HepG2 (cell line): ENCODE results near the gene BCL7A. TPM values are rescaled to one million over a fixed set of nuclear protein-coding genes. Genes with fewer than 3 reads are reported as not detected.

ENCODE experiments used
- ATF7 ChIP-seq, 2 experiments: fragments of 450-650 bp in 1 of 2; sonication (generic) in 1 of 2; formaldehyde crosslinking in 1 of 2; IDR thresholded peaks; 2 replicates each; pipeline versions ENCODE4 v1.4.0 to v1.6.1; 2016 to 2020; ENCODE audit warnings: antibody characterized with exemption in 1 of 2, mild to moderate bottlenecking in 1 of 2, missing genetic modification reagents in 1 of 2
- CSRNP1 ChIP-seq: sonication (generic); formaldehyde crosslinking; IDR thresholded peaks from 2 replicates; pipeline ENCODE4 v1.8.1; 2023; ENCODE audit warnings: mild to moderate bottlenecking, missing genetic modification reagents
- DPF2 ChIP-seq: sonication (generic); formaldehyde crosslinking; IDR thresholded peaks from 2 replicates; pipeline ENCODE4 v1.4.0; 2020; ENCODE audit warnings: mild to moderate bottlenecking, low read depth, missing genetic modification reagents, borderline replicate concordance
- ETV5 ChIP-seq: IDR thresholded peaks from 2 replicates; pipeline ENCODE4 v1.6.1; 2018; ENCODE audit warnings: missing biosample characterization, missing genetic modification reagents, inconsistent platforms, borderline replicate concordance
- FOXK1 ChIP-seq: sonication (generic); formaldehyde crosslinking; IDR thresholded peaks from 2 replicates; pipeline ENCODE4 v1.4.0; 2020; ENCODE audit warnings: low read depth, missing genetic modification reagents, borderline replicate concordance
- GABPA ChIP-seq, 2 experiments: IDR thresholded peaks; 2 replicates each; pipeline ENCODE4 v1.6.1; 2011 to 2016; ENCODE audit warnings: low read depth in 2 of 2, low read length in 1 of 2, missing biosample characterization in 1 of 2, missing genetic modification characterization in 1 of 2
- GATAD2A ChIP-seq: IDR thresholded peaks from 2 replicates; pipeline ENCODE4 v1.6.1; 2016
- HMG20B ChIP-seq: conservative IDR thresholded peaks from 2 replicates; pipeline ENCODE4 v1.6.1; 2016; ENCODE audit warnings: missing genetic modification reagents, missing compliant biosample characterization
- HNRNPL ChIP-seq: fragments of 200-400 bp; formaldehyde crosslinking; IDR thresholded peaks from 2 replicates; pipeline ENCODE4 v1.6.1; 2017; ENCODE audit warnings: mild to moderate bottlenecking, low read depth, low read length
- ISX ChIP-seq: sonication (generic); formaldehyde crosslinking; conservative IDR thresholded peaks from 2 replicates; pipeline ENCODE4 v1.5.0; 2020; ENCODE audit warnings: missing genetic modification reagents
- MBD4 ChIP-seq: IDR thresholded peaks from 2 replicates; pipeline ENCODE4 v1.6.1; 2012; ENCODE audit warnings: low read length, inconsistent platforms, borderline replicate concordance
- MEF2D ChIP-seq: sonication (generic); formaldehyde crosslinking; IDR thresholded peaks from 2 replicates; pipeline ENCODE4 v1.5.1; 2020; ENCODE audit warnings: mild to moderate bottlenecking, missing genetic modification reagents
- MIER2 ChIP-seq: IDR thresholded peaks from 2 replicates; pipeline ENCODE4 v1.6.1; 2016; ENCODE audit warnings: missing biosample characterization, missing genetic modification reagents
- PCBP1 ChIP-seq: fragments of 200-400 bp; formaldehyde crosslinking; IDR thresholded peaks from 2 replicates; pipeline ENCODE4 v1.6.1; 2017; ENCODE audit warnings: mild to moderate bottlenecking, low read depth, low read length, borderline replicate concordance
- PHF21A ChIP-seq: sonication (generic); formaldehyde crosslinking; IDR thresholded peaks from 2 replicates; pipeline ENCODE4 v1.5.0; 2020; ENCODE audit warnings: mild to moderate bottlenecking, missing genetic modification reagents
- PREB ChIP-seq: sonication (generic); formaldehyde crosslinking; IDR thresholded peaks from 2 replicates; pipeline ENCODE4 v1.4.0; 2020; ENCODE audit warnings: missing genetic modification reagents
- RELA ChIP-seq: sonication (generic); formaldehyde crosslinking; IDR thresholded peaks from 2 replicates; pipeline ENCODE4 v1.4.0; 2020; ENCODE audit warnings: missing genetic modification reagents
- TEAD2 ChIP-seq: sonication (generic); formaldehyde crosslinking; IDR thresholded peaks from 2 replicates; pipeline ENCODE4 v1.9.0; 2021; ENCODE audit warnings: missing genetic modification reagents
- XRCC5 ChIP-seq: fragments of 200-400 bp; formaldehyde crosslinking; optimal IDR thresholded peaks from 2 replicates; pipeline ENCODE3; 2017; ENCODE audit warnings: mild to moderate bottlenecking, low read length
- ZBTB8A ChIP-seq: sonication (generic); formaldehyde crosslinking; IDR thresholded peaks from 2 replicates; pipeline ENCODE4 v1.4.0; 2020; ENCODE audit warnings: mild to moderate bottlenecking, low read depth, missing genetic modification reagents, borderline replicate concordance
- ZFX ChIP-seq: sonication (generic); formaldehyde crosslinking; IDR thresholded peaks from 2 replicates; pipeline ENCODE4 v1.4.0; 2020; ENCODE audit warnings: mild to moderate bottlenecking, low read depth, missing genetic modification reagents, moderate library complexity
- ZGPAT ChIP-seq: IDR thresholded peaks from 2 replicates; pipeline ENCODE4 v1.6.1; 2016; ENCODE audit warnings: mild to moderate bottlenecking
- ZNF121 ChIP-seq: sonication (generic); formaldehyde crosslinking; IDR thresholded peaks from 2 replicates; pipeline ENCODE4 v1.5.0; 2020; ENCODE audit warnings: mild to moderate bottlenecking, missing genetic modification reagents
- ZNF543 ChIP-seq: sonication (generic); formaldehyde crosslinking; IDR thresholded peaks from 2 replicates; pipeline ENCODE4 v1.4.0; 2020; ENCODE audit warnings: mild to moderate bottlenecking, missing genetic modification reagents
- ZNF547 ChIP-seq: sonication (generic); formaldehyde crosslinking; IDR thresholded peaks from 2 replicates; pipeline ENCODE4 v1.5.1; 2020; ENCODE audit warnings: mild to moderate bottlenecking, missing genetic modification reagents
- ZNF577 ChIP-seq: sonication (generic); formaldehyde crosslinking; IDR thresholded peaks from 2 replicates; pipeline ENCODE4 v1.4.0; 2020; ENCODE audit warnings: mild to moderate bottlenecking, low read depth, missing genetic modification reagents, borderline replicate concordance
- ZNF772 ChIP-seq: sonication (generic); formaldehyde crosslinking; IDR thresholded peaks from 2 replicates; pipeline ENCODE4 v1.5.0; 2020; ENCODE audit warnings: mild to moderate bottlenecking, missing genetic modification reagents
- ZSCAN9 ChIP-seq: IDR thresholded peaks from 2 replicates; pipeline ENCODE4 v1.6.1; 2016; ENCODE audit warnings: borderline replicate concordance
- polyA plus RNA-seq, 8 experiments: library from polyadenylated mRNA; depleted of rRNA in 3 of 8; stranded (reverse) in 7 of 8; unstranded in 1 of 8; fragments of >200 nt; fragmentation: Illumina TruSeq in 4 of 8; extraction: Trizol in 4 of 8; gene quantifications; 2 replicates each; pipeline versions ENCODE4 v1.2.1 to v1.2.3, GENCODE V29; 2011 to 2016; ENCODE audit warnings: low read depth in 4 of 8, missing spikeins in 1 of 8, mixed read lengths in 1 of 8; ENCODE audit not compliant: insufficient read depth in 1 of 8
- total RNA-seq, 5 experiments: library from RNA; depleted of rRNA; stranded (reverse); fragments of >200 nt; fragmentation: Illumina TruSeq; extraction: Trizol; gene quantifications; 2 replicates each; pipeline ENCODE4 v1.2.3, GENCODE V29; 2016; ENCODE audit warnings: low read depth in 1 of 5

The BCL7A gene
- total and polyA plus RNA-seq, 2 of the 13 experiments (the other 11 are each of a cell fraction or from before 2014, with no cell fraction given) = 4.1 to 6.2 TPM

GRCh38 chr12:122064025-122064777, 42.5 kb downstream of the BCL7A start (continued):
- no peak for TF ChIP-seq ZBTB8A (CRISPR knock-in tag)
- no peak for TF ChIP-seq ZFX
- peak; percentile 52; the same call in 1 of the 2 replicates for TF ChIP-seq ZGPAT
- TF ChIP-seq CSRNP1 (CRISPR knock-in tag) = no peak
- peak; percentile 68 for TF ChIP-seq XRCC5
- TF ChIP-seq RELA (CRISPR knock-in tag) = no peak
- TF ChIP-seq ZNF543 (CRISPR knock-in tag) = no peak
- no peak for TF ChIP-seq HNRNPL
- TF ChIP-seq MEF2D (CRISPR knock-in tag) = no peak
- TF ChIP-seq ZNF577 = no peak
- TF ChIP-seq ZNF772 = no peak
- TF ChIP-seq ATF7 (IDR thresholded peaks at IDR 0.05) = no peak
- no peak for TF ChIP-seq ATF7 (CRISPR knock-in tag; IDR thresholded peaks at IDR 0.05)
- TF ChIP-seq PHF21A (CRISPR knock-in tag) = peak; percentile 43; the same call in 1 of the 2 replicates
- no peak for TF ChIP-seq GABPA (IDR thresholded peaks at IDR 0.05; ENCODE audit: low read depth, low read length)
- 0 out of 2 replicates have a peak, but pooled peaks have one; percentile 37 for TF ChIP-seq GABPA (CRISPR knock-in tag; IDR thresholded peaks at IDR 0.05; ENCODE audit: low read depth)
- no peak for TF ChIP-seq ZNF121
- TF ChIP-seq GATAD2A (CRISPR knock-in tag) = peak; percentile 55; the same call in 1 of the 2 replicates
- TF ChIP-seq ETV5 = no peak
- TF ChIP-seq DPF2 (CRISPR knock-in tag) = no peak
- TF ChIP-seq MBD4 = no peak
- TF ChIP-seq MIER2 = no peak
- TF ChIP-seq PREB (CRISPR knock-in tag) = no peak
- TF ChIP-seq ZNF547 = no peak; the same call in 1 of the 2 replicates
- no peak for TF ChIP-seq ISX (CRISPR knock-in tag)
- 0 out of 2 replicates have a peak, but pooled peaks have one; percentile 56 for TF ChIP-seq ZSCAN9 (CRISPR knock-in tag)
- no peak for TF ChIP-seq HMG20B
- no peak for TF ChIP-seq PCBP1
- TF ChIP-seq FOXK1 (CRISPR knock-in tag) = no peak
- TF ChIP-seq TEAD2 = no peak
